ENCODE data around the gene RNF135. TPM values are rescaled to one million over a fixed set of nuclear protein-coding genes. Genes with fewer than 3 reads are reported as not detected.
"Not testable (repeated sequence)": the region's sequence is repeated elsewhere in the genome, so short reads cannot be mapped to it uniquely, and the experiment has no call there.

Gene RNF135
- total RNA-seq, 4 donors from 2014 or later, result 24.8 to 37.2 (median 31.7) TPM

GRCh38 chr17:31013844-31014243 lies 43.0 kb downstream of the RNF135 start:
- 97 to 99% methylated on average over 3 of the region's 3 CpGs for WGBS, 2 donors
- TF ChIP-seq POLR2A (IDR thresholded peaks at IDR 0.05), result no peak
- TF ChIP-seq CTCF (IDR thresholded peaks at IDR 0.05), result no peak

GRCh38 chr17:31015639-31016038 lies 44.8 kb downstream of the RNF135 start:
- TF ChIP-seq CTCF (IDR thresholded peaks at IDR 0.05) (no peak), POLR2A (IDR thresholded peaks at IDR 0.05) (no peak)
- intact Hi-C loops (cut with DNase I), result loop anchor here (5.0 kb wide), 1 partner anchor 202 kb away; no protein-coding TSS in a partner anchor
- Histone ChIP-seq H3K27me3 (no peaks in the 10 kb centered on the region), H3K36me3 (no peaks in the 10 kb centered on the region), H3K9me3 (no peaks in the 10 kb centered on the region), H3K27ac (no peak overlapping the region), H3K4me3 (replicated peaks in 1 of 3) (no peak overlapping the region), H3K4me1 (peaks cover 0 to 4% of the 10 kb centered on the region in 2 donors)
- WGBS, 2 donors, result 90 to 94% methylated on average over 4 to 5 of the region's 5 CpGs
- no peak for DNase-seq

More at GRCh38 chr17:31013844-31014243, 43.0 kb downstream of the RNF135 start:
- Histone ChIP-seq H3K4me1 (peaks cover 0 to 4% of the 10 kb centered on the region in 2 donors), H3K4me3 (replicated peaks in 1 of 3) (no peak overlapping the region), H3K36me3 (no peaks in the 10 kb centered on the region), H3K27ac (no peak overlapping the region), H3K27me3 (no peaks in the 10 kb centered on the region), H3K9me3 (no peaks in the 10 kb centered on the region)
- intact Hi-C loops (cut with DNase I), result no loop called here
- no peak for DNase-seq

- TF ChIP-seq POLR2A (IDR thresholded peaks at IDR 0.05) (no peak), CTCF (IDR thresholded peaks at IDR 0.05) (no peak)
- H3K4me3 ChIP-seq (replicated peaks in 1 of 3), result no peak overlapping the region
- H3K9me3 ChIP-seq, result no peaks in the 10 kb centered on the region
- 99% methylated on average over 2 of the region's 2 CpGs for WGBS, 2 donors
- DNase-seq, result no peak
- H3K27me3 ChIP-seq, result no peaks in the 10 kb centered on the region
- H3K36me3 ChIP-seq, result no peaks in the 10 kb centered on the region
- no peaks in the 10 kb centered on the region for H3K4me1 ChIP-seq
- no peak overlapping the region for H3K27ac ChIP-seq
- intact Hi-C loops (cut with DNase I), result loop anchor here (5.0 kb wide), 1 partner anchor 198 kb away; no protein-coding TSS in a partner anchor
These were observed 48.2 kb downstream of the RNF135 start for GRCh38 chr17:31019004-31019403.

- H3K27ac ChIP-seq; H3K36me3 ChIP-seq; H3K27me3 ChIP-seq; H3K9me3 ChIP-seq; intact Hi-C loops (cut with DNase I); H3K4me3 ChIP-seq (replicated peaks in 1 of 3); DNase-seq; H3K4me1 ChIP-seq: not testable (repeated sequence)
- WGBS, 2 donors, result 55 to 56% methylated on average over 1 of the region's 2 CpGs
These were observed 52.3 kb downstream of the RNF135 start for GRCh38 chr17:31023171-31023570.

- TF ChIP-seq POLR2A (IDR thresholded peaks at IDR 0.05), result no peak
- no peak for TF ChIP-seq CTCF (IDR thresholded peaks at IDR 0.05)
- intact Hi-C loops (cut with DNase I), result no loop called here
- no peaks in the 10 kb centered on the region for H3K27me3 ChIP-seq
- 90 to 91% methylated on average over 8 of the region's 8 CpGs for WGBS, 2 donors
- no peak overlapping the region for H3K4me3 ChIP-seq (replicated peaks in 1 of 3)
- no peak overlapping the region for H3K27ac ChIP-seq
- DNase-seq, result no peak
- H3K36me3 ChIP-seq, result peaks cover 0 to 4% of the 10 kb centered on the region in 2 donors
- no peaks in the 10 kb centered on the region for H3K4me1 ChIP-seq
- H3K9me3 ChIP-seq, result no peaks in the 10 kb centered on the region
These were observed 61.0 kb downstream of the RNF135 start for GRCh38 chr17:31031841-31032240.

GRCh38 chr17:31035611-31036010 lies 64.8 kb downstream of the RNF135 start:
- intact Hi-C loops (cut with DNase I); H3K4me3 ChIP-seq (replicated peaks in 1 of 3); H3K36me3 ChIP-seq; H3K9me3 ChIP-seq; H3K4me1 ChIP-seq; H3K27me3 ChIP-seq; H3K27ac ChIP-seq; DNase-seq: not testable (repeated sequence)
- WGBS, 2 donors, result 85 to 89% methylated on average over 5 of the region's 5 CpGs

GRCh38 chr17:31040837-31041236 lies 70.0 kb downstream of the RNF135 start:
- WGBS, 2 donors, result 98% methylated on average over 7 of the region's 7 CpGs

GRCh38 chr17:31042378-31042777 lies 71.5 kb downstream of the RNF135 start:
- WGBS, 2 donors, result 90 to 94% methylated on average over 6 of the region's 6 CpGs

More at GRCh38 chr17:31040837-31041236, 70.0 kb downstream of the RNF135 start:
- H3K27me3 ChIP-seq; H3K4me3 ChIP-seq (replicated peaks in 1 of 3); H3K27ac ChIP-seq; DNase-seq; intact Hi-C loops (cut with DNase I); H3K9me3 ChIP-seq; H3K4me1 ChIP-seq; H3K36me3 ChIP-seq: not testable (repeated sequence)

GRCh38 chr17:31046856-31047425 lies 76.1 kb downstream of the RNF135 start:
- DNase-seq; intact Hi-C loops (cut with DNase I); H3K27me3 ChIP-seq; H3K27ac ChIP-seq; H3K9me3 ChIP-seq; H3K4me1 ChIP-seq; H3K36me3 ChIP-seq; H3K4me3 ChIP-seq (replicated peaks in 1 of 3): not testable (repeated sequence)
- WGBS, 2 donors, result 90 to 99% methylated on average over 5 of the region's 7 CpGs

More at GRCh38 chr17:31042378-31042777, 71.5 kb downstream of the RNF135 start:
- H3K27ac ChIP-seq; H3K9me3 ChIP-seq; H3K4me3 ChIP-seq (replicated peaks in 1 of 3); H3K27me3 ChIP-seq; H3K4me1 ChIP-seq; DNase-seq; intact Hi-C loops (cut with DNase I); H3K36me3 ChIP-seq: not testable (repeated sequence)
